WI38 (cell line): ENCODE results near the gene PLEKHH1.

ENCODE experiments used
- H3K4me3 ChIP-seq: 2 replicates; pipeline ENCODE4 v1.5.1; 2011; ENCODE audit warnings: low read depth, mild to moderate bottlenecking, control low read depth, low read length
- CTCF ChIP-seq: IDR thresholded peaks from 2 replicates; pipeline ENCODE4 v1.5.1; 2012; ENCODE audit warnings: low read depth, mild to moderate bottlenecking, control low read depth, low read length

The PLEKHH1 gene

GRCh38 chr14:67497716-67498115 is 35.4 kb upstream of the PLEKHH1 start:
- no peak for TF ChIP-seq CTCF
- no peak overlapping the region for H3K4me3 ChIP-seq

GRCh38 chr14:67500981-67501380 is 32.1 kb upstream of the PLEKHH1 start:
- TF ChIP-seq CTCF, result no peak
- H3K4me3 ChIP-seq, result no peak overlapping the region

GRCh38 chr14:67501670-67502069 is 31.4 kb upstream of the PLEKHH1 start:
- no peak overlapping the region for H3K4me3 ChIP-seq
- no peak for TF ChIP-seq CTCF

- TF ChIP-seq CTCF, result no peak
- H3K4me3 ChIP-seq, result no peak overlapping the region
Measured at GRCh38 chr14:67502867-67503266, 30.2 kb upstream of the PLEKHH1 start.

GRCh38 chr14:67503331-67503730 is 29.8 kb upstream of the PLEKHH1 start:
- H3K4me3 ChIP-seq, result no peak overlapping the region
- no peak for TF ChIP-seq CTCF

GRCh38 chr14:67505254-67505653 is 27.8 kb upstream of the PLEKHH1 start:
- TF ChIP-seq CTCF, result no peak
- H3K4me3 ChIP-seq, result no peak overlapping the region

GRCh38 chr14:67508956-67509355 is 24.1 kb upstream of the PLEKHH1 start:
- TF ChIP-seq CTCF, result no peak
- H3K4me3 ChIP-seq, result no peak overlapping the region
